Measurements from ENCODE around the gene IL11.
A peak's percentile ranks its signal among the peaks of the same experiment; 100 is the strongest.

IL11 gene

DNA sequence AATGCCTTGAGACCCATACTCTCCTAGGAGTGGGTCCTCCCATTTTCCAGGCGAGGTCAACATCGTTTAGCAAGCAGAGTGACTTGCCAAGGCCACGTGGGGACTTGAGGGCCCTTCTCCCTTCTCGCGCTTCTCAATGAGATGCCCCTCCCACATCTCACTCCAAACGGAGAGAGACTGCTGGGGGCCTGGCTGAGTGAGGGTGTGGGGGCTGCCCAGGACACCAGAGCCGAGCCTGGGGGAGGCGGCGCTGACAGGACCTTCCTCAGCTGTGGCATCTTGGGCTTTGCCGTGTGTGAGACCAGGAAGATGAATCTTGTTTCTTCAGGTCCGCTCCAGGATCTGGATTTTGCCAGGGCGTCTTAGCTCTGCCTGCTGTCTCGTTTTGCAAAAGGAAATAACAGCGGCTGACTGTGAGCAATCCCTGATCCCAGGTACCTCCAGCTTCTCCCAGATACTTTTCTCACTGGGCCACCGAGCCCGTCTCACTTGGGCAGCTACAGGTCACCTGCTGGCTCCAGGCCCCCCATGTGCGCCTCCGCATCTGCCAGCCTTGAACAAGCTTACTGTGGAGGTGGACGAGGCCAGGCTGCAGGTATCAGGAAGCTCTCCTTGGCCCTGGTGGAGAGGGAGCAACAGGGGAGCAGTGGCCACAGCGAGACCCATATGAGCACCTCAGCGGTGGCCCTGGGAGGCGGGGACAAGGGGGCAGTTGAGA lies 21.8 kb downstream of the IL11 start:
- TF ChIP-seq, protein P1, sequence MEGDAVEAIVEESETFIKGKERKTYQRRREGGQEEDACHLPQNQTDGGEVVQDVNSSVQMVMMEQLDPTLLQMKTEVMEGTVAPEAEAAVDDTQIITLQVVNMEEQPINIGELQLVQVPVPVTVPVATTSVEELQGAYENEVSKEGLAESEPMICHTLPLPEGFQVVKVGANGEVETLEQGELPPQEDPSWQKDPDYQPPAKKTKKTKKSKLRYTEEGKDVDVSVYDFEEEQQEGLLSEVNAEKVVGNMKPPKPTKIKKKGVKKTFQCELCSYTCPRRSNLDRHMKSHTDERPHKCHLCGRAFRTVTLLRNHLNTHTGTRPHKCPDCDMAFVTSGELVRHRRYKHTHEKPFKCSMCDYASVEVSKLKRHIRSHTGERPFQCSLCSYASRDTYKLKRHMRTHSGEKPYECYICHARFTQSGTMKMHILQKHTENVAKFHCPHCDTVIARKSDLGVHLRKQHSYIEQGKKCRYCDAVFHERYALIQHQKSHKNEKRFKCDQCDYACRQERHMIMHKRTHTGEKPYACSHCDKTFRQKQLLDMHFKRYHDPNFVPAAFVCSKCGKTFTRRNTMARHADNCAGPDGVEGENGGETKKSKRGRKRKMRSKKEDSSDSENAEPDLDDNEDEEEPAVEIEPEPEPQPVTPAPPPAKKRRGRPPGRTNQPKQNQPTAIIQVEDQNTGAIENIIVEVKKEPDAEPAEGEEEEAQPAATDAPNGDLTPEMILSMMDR (conservative IDR thresholded peaks at IDR 0.05; ENCODE audit: control insufficient read depth, insufficient read depth, low read depth, low read length), result no peak
- H3K4me3 ChIP-seq (ENCODE audit: control insufficient read depth, low read depth, low read length), result no peak overlapping the region
- no peak for DNase-seq (ENCODE audit: low read depth)

DNA sequence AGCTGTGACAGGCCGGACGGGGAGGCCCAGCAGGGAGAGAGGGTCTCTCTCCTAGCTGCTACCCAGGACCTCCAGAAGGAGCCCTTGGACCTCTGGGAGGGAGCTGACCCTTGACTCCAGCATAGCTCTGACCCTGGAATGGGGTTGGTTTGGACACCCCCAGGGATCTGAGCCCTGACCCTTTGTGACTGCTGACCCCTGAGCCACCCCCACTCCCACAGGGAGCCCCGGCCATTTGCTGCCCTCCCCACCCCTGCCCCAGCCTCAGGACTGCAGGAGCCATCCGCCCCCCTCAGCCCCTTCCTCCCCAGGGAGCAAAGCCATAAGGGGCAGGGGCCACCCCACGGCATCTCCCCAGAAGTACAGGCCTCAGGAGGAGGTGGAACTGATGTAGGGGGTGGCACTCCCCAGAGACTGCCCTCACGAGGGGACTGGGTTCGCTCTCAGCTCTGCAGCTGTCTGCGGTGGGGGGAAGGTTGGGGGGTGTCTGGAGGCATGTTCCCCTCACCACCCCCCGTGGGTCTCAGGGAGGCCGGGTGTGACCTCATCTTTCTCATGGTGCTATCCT lies 22.7 kb downstream of the IL11 start:
- TF ChIP-seq, protein P1 (conservative IDR thresholded peaks at IDR 0.05; ENCODE audit: control insufficient read depth, insufficient read depth, low read depth, low read length), result no peak
- no peak overlapping the region for H3K4me3 ChIP-seq (ENCODE audit: control insufficient read depth, low read depth, low read length)
- DNase-seq (ENCODE audit: low read depth), result no peak

DNA sequence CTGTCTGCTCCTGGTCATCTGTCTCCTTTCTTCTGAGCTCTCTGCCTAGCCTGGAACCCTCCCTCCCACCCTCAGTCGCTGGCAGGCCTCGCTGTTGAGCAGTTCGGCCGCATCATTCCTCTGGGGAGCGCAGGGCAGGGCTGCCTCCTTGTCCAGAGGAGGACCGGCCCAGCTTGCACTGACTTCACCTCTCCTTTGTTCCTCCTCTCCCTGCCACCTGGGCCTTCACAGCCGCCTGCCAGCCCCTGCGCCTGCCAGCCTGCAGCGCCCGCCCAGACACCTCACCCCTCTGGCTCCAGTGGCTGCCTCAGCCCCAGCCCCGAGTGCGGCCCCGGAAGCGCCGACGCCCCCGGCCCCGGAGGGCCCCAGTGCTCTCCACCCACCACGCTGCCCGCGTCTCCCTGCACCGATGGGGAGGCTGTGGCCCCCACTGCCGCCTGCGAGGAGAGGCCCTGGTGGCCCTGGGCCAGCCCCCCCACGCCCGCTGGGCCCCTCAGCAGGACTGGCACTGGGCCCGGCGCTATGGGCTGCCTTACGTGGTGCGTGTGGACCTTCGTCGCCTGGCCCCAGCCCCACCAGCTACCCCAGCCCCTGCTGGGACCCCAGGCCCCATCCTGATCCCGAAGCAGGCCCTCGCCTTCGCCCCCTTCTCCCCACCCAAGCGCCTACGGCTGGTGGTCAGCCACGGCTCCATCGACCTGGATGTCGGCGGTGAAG lies 23.4 kb downstream of the IL11 start:
- DNase-seq (ENCODE audit: low read depth), result peak; percentile 25
- TF ChIP-seq, protein P1 (conservative IDR thresholded peaks at IDR 0.05; ENCODE audit: control insufficient read depth, insufficient read depth, low read depth, low read length), result no peak
- H3K4me3 ChIP-seq (ENCODE audit: control insufficient read depth, low read depth, low read length), result no peak overlapping the region

DNA sequence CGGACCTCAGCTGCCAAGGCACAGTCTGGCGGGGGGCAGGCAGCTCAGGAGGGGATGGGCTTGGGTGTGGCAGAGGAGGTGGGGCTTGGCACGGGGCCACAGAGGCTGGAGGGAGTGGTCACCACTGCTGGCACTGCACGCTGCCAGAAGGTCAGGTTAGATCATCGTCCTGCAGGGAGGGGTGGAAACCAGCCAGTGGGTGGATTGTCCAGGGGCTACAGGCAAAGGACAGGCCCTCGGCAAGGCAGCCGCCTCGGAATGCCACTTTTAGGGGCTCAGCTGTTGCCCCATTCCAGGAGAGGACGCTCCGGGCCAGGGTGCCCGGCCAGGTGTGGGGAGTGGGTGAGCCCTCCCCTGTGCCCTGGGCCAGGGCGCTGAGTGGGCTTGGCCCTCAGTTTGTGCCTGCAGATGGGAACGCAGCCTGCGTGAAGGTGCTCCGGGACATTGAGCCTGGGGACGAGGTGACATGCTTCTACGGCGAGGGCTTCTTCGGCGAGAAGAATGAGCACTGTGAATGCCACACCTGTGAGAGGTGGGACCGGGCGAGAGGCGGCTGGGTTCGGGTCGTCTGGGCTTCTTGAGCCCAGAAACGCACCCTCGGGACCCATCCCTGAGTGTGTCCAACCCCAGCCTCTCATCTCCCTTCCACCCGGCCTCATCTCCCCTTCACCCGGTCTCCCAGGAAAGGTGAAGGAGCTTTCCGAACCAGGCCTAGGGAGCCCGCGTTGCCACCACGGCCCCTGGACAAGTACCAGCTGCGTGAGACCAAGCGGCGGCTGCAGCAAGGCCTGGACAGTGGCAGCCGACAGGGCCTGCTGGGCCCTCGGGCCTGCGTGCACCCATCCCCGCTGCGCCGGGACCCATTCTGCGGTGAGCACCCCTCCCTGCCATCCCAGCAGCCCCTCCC lies 24.2 kb downstream of the IL11 start:
- DNase-seq (ENCODE audit: low read depth), result peak; percentile 80
- no peak overlapping the region for H3K4me3 ChIP-seq (ENCODE audit: control insufficient read depth, low read depth, low read length)
- TF ChIP-seq, protein P1 (conservative IDR thresholded peaks at IDR 0.05; ENCODE audit: control insufficient read depth, insufficient read depth, low read depth, low read length), result no peak

DNA sequence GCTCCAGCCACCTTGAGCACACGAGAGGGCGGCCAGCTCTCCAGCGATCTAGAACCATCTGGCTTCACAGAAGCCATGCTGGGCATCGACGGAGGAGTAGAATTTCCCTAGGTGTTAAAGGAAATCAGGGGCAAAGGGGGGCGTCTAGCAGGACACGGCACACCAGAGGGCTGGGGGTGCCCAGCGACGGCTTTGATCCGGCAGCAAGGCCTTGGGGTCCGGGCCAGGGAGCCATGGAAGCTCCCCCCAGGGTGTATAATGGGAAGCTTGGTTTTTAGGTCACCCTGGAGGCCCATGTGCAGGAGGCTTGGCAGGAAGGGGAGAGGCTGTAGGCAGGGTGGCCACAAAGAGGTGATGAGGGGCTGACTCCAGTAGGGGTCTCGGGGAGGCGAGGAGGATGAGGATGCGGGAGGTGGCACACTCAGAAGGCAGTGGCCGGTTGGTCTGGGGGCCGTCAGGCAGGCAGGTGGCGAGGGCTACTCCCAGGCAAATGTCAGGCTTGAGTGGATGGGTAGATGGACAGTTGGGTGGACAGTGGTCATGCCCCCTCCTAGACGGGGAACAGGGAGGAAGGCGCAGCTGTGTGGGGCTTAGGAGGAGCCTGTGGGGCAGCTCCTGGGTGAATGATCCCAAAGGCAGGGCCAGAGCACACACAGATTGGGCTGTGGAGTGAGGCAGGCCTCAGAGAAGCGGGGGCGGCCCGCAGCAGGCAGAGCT lies 25.0 kb downstream of the IL11 start:
- no peak overlapping the region for H3K4me3 ChIP-seq (ENCODE audit: control insufficient read depth, low read depth, low read length)
- TF ChIP-seq, protein P1 (conservative IDR thresholded peaks at IDR 0.05; ENCODE audit: control insufficient read depth, insufficient read depth, low read depth, low read length), result no peak
- DNase-seq (ENCODE audit: low read depth), result no peak

DNA sequence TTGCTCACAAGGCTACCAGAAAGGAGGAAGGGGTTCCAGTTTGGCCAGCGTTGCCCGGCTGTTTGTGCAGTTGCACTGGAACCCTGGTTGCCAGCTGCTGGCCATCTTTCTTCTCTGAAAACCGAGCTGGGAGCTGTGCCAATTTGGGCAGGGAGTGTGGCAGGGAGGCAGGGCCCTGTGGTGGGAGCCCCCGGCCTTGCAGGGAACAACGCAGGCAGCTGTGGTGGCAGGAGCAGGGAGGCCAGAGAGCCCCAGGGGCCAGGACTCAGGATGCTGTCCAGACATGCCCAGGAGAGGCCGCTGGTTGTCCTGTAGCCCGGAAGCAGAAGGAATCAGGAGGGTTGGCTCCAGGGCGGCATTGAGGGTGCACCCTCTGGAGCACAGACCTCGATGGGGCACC lies 25.8 kb downstream of the IL11 start:
- TF ChIP-seq, protein P1 (conservative IDR thresholded peaks at IDR 0.05; ENCODE audit: control insufficient read depth, insufficient read depth, low read depth, low read length), result no peak
- no peak overlapping the region for H3K4me3 ChIP-seq (ENCODE audit: control insufficient read depth, low read depth, low read length)
- DNase-seq (ENCODE audit: low read depth), result no peak
